GM12873 (cell line): ENCODE data around the gene SLC19A1.

Experiments
- CTCF ChIP-seq: IDR thresholded peaks from 2 replicates; pipeline ENCODE4 v1.5.1; 2012; ENCODE audit warnings: low read depth, mild to moderate bottlenecking, moderate library complexity, low read length, control low read depth; ENCODE audit not compliant: insufficient read depth; ENCODE audit errors: missing control alignments

The SLC19A1 gene

GRCh38 chr21:45471525-45472221 is 70.6 kb downstream of the SLC19A1 start:
- TF ChIP-seq CTCF: no peak

GRCh38 chr21:45470773-45471524 is 71.3 kb downstream of the SLC19A1 start:
- TF ChIP-seq CTCF: no peak

- no peak for TF ChIP-seq CTCF
These were observed 72.1 kb downstream of the SLC19A1 start for GRCh38 chr21:45470087-45470515.

GRCh38 chr21:45469273-45470086 is 72.8 kb downstream of the SLC19A1 start:
- TF ChIP-seq CTCF: no peak

- no peak for TF ChIP-seq CTCF
These were observed 73.3 kb downstream of the SLC19A1 start for GRCh38 chr21:45468971-45469272.

GRCh38 chr21:45468051-45468970 is 73.9 kb downstream of the SLC19A1 start:
- TF ChIP-seq CTCF: no peak
